Kidney epithelial cell (primary cell): ENCODE results near the gene MKNK2. TPM values are rescaled to one million over a fixed set of nuclear protein-coding genes. Genes with fewer than 3 reads are reported as not detected.
"Not testable (repeated sequence)": the region's sequence is repeated elsewhere in the genome, so short reads cannot be mapped to it uniquely, and the experiment has no call there.

Experiments used
- DNase-seq: peaks from one replicate; pipeline ENCODE4 v3.0.0-alpha.2; 2010; ENCODE audit warnings: low read depth
- H3K27me3 ChIP-seq: 2 replicates; pipeline ENCODE4 v1.6.0; 2011; ENCODE audit warnings: low read length; ENCODE audit not compliant: control insufficient read depth, insufficient read depth
- H3K36me3 ChIP-seq: 2 replicates; pipeline ENCODE4 v1.5.1; 2011; ENCODE audit warnings: low read length; ENCODE audit not compliant: control insufficient read depth, insufficient read depth
- H3K4me3 ChIP-seq: 2 replicates; pipeline ENCODE4 v1.5.1; 2011; ENCODE audit warnings: low read depth, mild to moderate bottlenecking, control low read depth, low read length
- CTCF ChIP-seq: IDR thresholded peaks from 2 replicates; pipeline ENCODE4 v1.5.1; 2011; ENCODE audit warnings: mild to moderate bottlenecking, moderate library complexity, low read length, control low read depth, inconsistent platforms; ENCODE audit not compliant: insufficient read depth, poor library complexity, severe bottlenecking
- total RNA-seq: library from RNA; depleted of rRNA; stranded (reverse); fragments of >200 nt; gene quantifications from 2 replicates; pipeline ENCODE4 v1.2.3, GENCODE V29; 2015

Gene MKNK2
- total RNA-seq, 1 donor from 2014 or later = 253 TPM

- no peaks in the 10 kb centered on the region for H3K36me3 ChIP-seq
- no peak for DNase-seq
Observed at GRCh38 chr19:2097203-2097885, 46.3 kb upstream of the MKNK2 start.

GRCh38 chr19:2096480-2097202 is 45.6 kb upstream of the MKNK2 start, which contains the start of gene IZUMO4:
Gene IZUMO4 (plus strand): TSS chr19:2096915. CDS start chr19:2096946, 31 bp downstream.
- Histone ChIP-seq H3K27me3 (no peaks in the 10 kb centered on the region), H3K4me3 (peak within 1 kb of the TSS; percentile 75), H3K36me3 (no peaks in the 10 kb centered on the region)
- TF ChIP-seq CTCF = peak; percentile 28
- DNase-seq = peak; percentile 65

More at GRCh38 chr19:2097203-2097885, 46.3 kb upstream of the MKNK2 start:
- no peak for TF ChIP-seq CTCF
- Histone ChIP-seq H3K27me3 (no peaks in the 10 kb centered on the region), H3K4me3 (peak overlapping the region; percentile 42)

- Histone ChIP-seq H3K36me3 (no peaks in the 10 kb centered on the region), H3K27me3 (no peaks in the 10 kb centered on the region), H3K4me3 (peak within 1 kb of the TSS; percentile 75)
- DNase-seq = no peak
- TF ChIP-seq CTCF = peak; percentile 58
Observed at GRCh38 chr19:2096034-2096479, 45.0 kb upstream of the MKNK2 start, which contains the start of gene MOB3A. Gene MOB3A (minus strand): TSS chr19:2096326. CDS start chr19:2078560, 17,766 bp downstream.

GRCh38 chr19:2091926-2092525 is 41.0 kb upstream of the MKNK2 start:
- not testable (repeated sequence) for H3K27me3 ChIP-seq, H3K4me3 ChIP-seq, H3K36me3 ChIP-seq, DNase-seq

GRCh38 chr19:2089727-2090053 is 38.6 kb upstream of the MKNK2 start:
- Histone ChIP-seq H3K27me3 (no peaks in the 10 kb centered on the region), H3K4me3 (no peak overlapping the region), H3K36me3 (no peaks in the 10 kb centered on the region)
- TF ChIP-seq CTCF = no peak
- no peak for DNase-seq

- no peak for TF ChIP-seq CTCF
- no peaks in the 10 kb centered on the region for H3K36me3 ChIP-seq
- no peaks in the 10 kb centered on the region for H3K27me3 ChIP-seq
- DNase-seq = no peak
- no peak overlapping the region for H3K4me3 ChIP-seq
Observed at GRCh38 chr19:2089001-2089711, 38.1 kb upstream of the MKNK2 start.
